A673 (cell line): ENCODE data around the gene LIMCH1. TPM values are rescaled to one million over a fixed set of nuclear protein-coding genes. Genes with fewer than 3 reads are reported as not detected.
"Not testable (repeated sequence)": the region's sequence is repeated elsewhere in the genome, so short reads cannot be mapped to it uniquely, and the experiment has no call there.

Experiments used
- BruUV-seq: library from RNA; stranded (reverse); fragments of 400-500 nt; replicated peaks from 2 replicates; lab custom pipeline; 2021; lab: Mats Ljungman, UMichigan
- CTCF ChIA-PET: fragments of 300-600 bp; sonication (Branson Sonifier 250); formaldehyde crosslinking; loops from one replicate; lab custom pipeline; 2022; ENCODE audit warnings: antibody characterized with exemption; lab: Charles Lee
- POLR2A ChIA-PET: fragments of 300-600 bp; sonication (Branson Sonifier 250); formaldehyde crosslinking; loops from one replicate; lab custom pipeline; 2022; ENCODE audit warnings: antibody characterized with exemption; ENCODE audit not compliant: low non-redundant PET; lab: Charles Lee
- DNase-seq: peaks from one replicate; pipeline ENCODE4 v3.0.0-alpha.2; 2015; ENCODE audit warnings: low spot score
- H3K27ac ChIP-seq: fragments of 200-600 bp; sonication (generic); 2 replicates; pipeline ENCODE4 v1.5.1; 2016; ENCODE audit warnings: mixed run types, low read depth, mild to moderate bottlenecking, mixed read lengths, antibody characterized with exemption, low read length; ENCODE audit not compliant: poor library complexity, severe bottlenecking
- H3K27me3 ChIP-seq: fragments of 200-600 bp; sonication (generic); replicated peaks from 2 replicates; pipeline ENCODE4 v1.6.1; 2017; ENCODE audit warnings: mixed run types, low read depth, mild to moderate bottlenecking, mixed read lengths, antibody characterized with exemption, low read length; ENCODE audit not compliant: insufficient read depth, poor library complexity
- H3K36me3 ChIP-seq: fragments of 200-600 bp; sonication (generic); 2 replicates; pipeline ENCODE4 v1.6.1; 2016; ENCODE audit warnings: mixed run types, mild to moderate bottlenecking, mixed read lengths, antibody characterized with exemption, low read length; ENCODE audit not compliant: insufficient read depth, poor library complexity, severe bottlenecking
- H3K4me1 ChIP-seq: fragments of 200-600 bp; sonication (generic); 2 replicates; pipeline ENCODE4 v1.6.1; 2017; ENCODE audit warnings: mixed run types, mild to moderate bottlenecking, mixed read lengths, antibody characterized with exemption, low read length; ENCODE audit not compliant: insufficient read depth, poor library complexity, severe bottlenecking
- H3K4me3 ChIP-seq: fragments of 200-600 bp; sonication (generic); 2 replicates; pipeline ENCODE4 v1.5.1; 2016; ENCODE audit warnings: low read depth, mixed run types, mild to moderate bottlenecking, mixed read lengths, low read length; ENCODE audit not compliant: poor library complexity, severe bottlenecking
- H3K9me3 ChIP-seq: fragments of 200-600 bp; sonication (generic); 2 replicates; pipeline ENCODE4 v1.6.1; 2016; ENCODE audit warnings: mixed run types, low read depth, mild to moderate bottlenecking, mixed read lengths, antibody characterized with exemption, low read length; ENCODE audit not compliant: poor library complexity, severe bottlenecking
- EZH2 ChIP-seq: fragments of 200-600 bp; sonication (generic); IDR thresholded peaks from 2 replicates; pipeline ENCODE4 v1.6.1; 2017; ENCODE audit warnings: borderline replicate concordance, low read depth, mild to moderate bottlenecking, mixed read lengths, antibody characterized with exemption, low read length; ENCODE audit not compliant: poor library complexity, severe bottlenecking
- intact Hi-C: fragments of 100-400 bp; cut with micrococcal nuclease; formaldehyde crosslinking; loops from one replicate; pipeline ENCODE4 v1.10.0; 2022; ENCODE audit not compliant: unreplicated experiment
- total RNA-seq: library from RNA; stranded (reverse); gene quantifications from 2 replicates; pipeline ENCODE4 v1.2.3, GENCODE V29; 2021
- TF ChIP-seq, protein P1 (sequence below): fragments of 300-800, 200-600 bp; sonication (generic); conservative IDR thresholded peaks from 2 replicates; pipeline ENCODE4 v1.5.1; 2017; ENCODE audit warnings: low read depth, mild to moderate bottlenecking, antibody characterized with exemption, low read length, moderate library complexity, mixed read lengths

Gene LIMCH1
- total RNA-seq, 1 experiment from 2014 or later: 4.0 TPM

GRCh38 chr4:41734371-41734770, 196.4 kb downstream of the LIMCH1 start:
- no peak for TF ChIP-seq EZH2
- TF ChIP-seq, protein P1, sequence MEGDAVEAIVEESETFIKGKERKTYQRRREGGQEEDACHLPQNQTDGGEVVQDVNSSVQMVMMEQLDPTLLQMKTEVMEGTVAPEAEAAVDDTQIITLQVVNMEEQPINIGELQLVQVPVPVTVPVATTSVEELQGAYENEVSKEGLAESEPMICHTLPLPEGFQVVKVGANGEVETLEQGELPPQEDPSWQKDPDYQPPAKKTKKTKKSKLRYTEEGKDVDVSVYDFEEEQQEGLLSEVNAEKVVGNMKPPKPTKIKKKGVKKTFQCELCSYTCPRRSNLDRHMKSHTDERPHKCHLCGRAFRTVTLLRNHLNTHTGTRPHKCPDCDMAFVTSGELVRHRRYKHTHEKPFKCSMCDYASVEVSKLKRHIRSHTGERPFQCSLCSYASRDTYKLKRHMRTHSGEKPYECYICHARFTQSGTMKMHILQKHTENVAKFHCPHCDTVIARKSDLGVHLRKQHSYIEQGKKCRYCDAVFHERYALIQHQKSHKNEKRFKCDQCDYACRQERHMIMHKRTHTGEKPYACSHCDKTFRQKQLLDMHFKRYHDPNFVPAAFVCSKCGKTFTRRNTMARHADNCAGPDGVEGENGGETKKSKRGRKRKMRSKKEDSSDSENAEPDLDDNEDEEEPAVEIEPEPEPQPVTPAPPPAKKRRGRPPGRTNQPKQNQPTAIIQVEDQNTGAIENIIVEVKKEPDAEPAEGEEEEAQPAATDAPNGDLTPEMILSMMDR: no peak
- intact Hi-C loops: no loop called here
- Histone ChIP-seq H3K27me3 (peaks cover 47% of the 10 kb centered on the region), H3K27ac (no peak overlapping the region), H3K4me3 (no peak overlapping the region), H3K9me3 (no peaks in the 10 kb centered on the region), H3K4me1 (no peaks in the 10 kb centered on the region), H3K36me3 (no peaks in the 10 kb centered on the region)
- ChIA-PET POLR2A (no interaction called here), CTCF (no interaction called here)
- DNase-seq: no peak
- no TSS peak for BruUV-seq

GRCh38 chr4:41737491-41737890, 199.5 kb downstream of the LIMCH1 start:
- POLR2A ChIA-PET, H3K4me1 ChIP-seq, H3K36me3 ChIP-seq, DNase-seq, BruUV-seq, H3K9me3 ChIP-seq, CTCF ChIA-PET, H3K4me3 ChIP-seq, intact Hi-C loops, H3K27ac ChIP-seq: not testable (repeated sequence)
- peaks cover 34% of the 10 kb centered on the region for H3K27me3 ChIP-seq

- no peaks in the 10 kb centered on the region for H3K36me3 ChIP-seq
- POLR2A ChIA-PET: no interaction called here
- no peak overlapping the region for H3K4me3 ChIP-seq
- BruUV-seq: no TSS peak
- H3K27ac ChIP-seq: no peak overlapping the region
- peaks cover 7% of the 10 kb centered on the region for H3K9me3 ChIP-seq
- TF ChIP-seq, protein P1: no peak
- TF ChIP-seq EZH2: no peak
- no peaks in the 10 kb centered on the region for H3K4me1 ChIP-seq
- CTCF ChIA-PET: no interaction called here
- intact Hi-C loops: no loop called here
- peaks cover 66% of the 10 kb centered on the region for H3K27me3 ChIP-seq
- DNase-seq: no peak
Observed at GRCh38 chr4:41741354-41741753, 203.4 kb downstream of the LIMCH1 start.

GRCh38 chr4:41744572-41745291, 206.8 kb downstream of the LIMCH1 start:
- intact Hi-C loops: no loop called here
- CTCF ChIA-PET: no interaction called here
- no peak overlapping the region for H3K27ac ChIP-seq
- TF ChIP-seq, protein P1: no peak
- TF ChIP-seq EZH2: peak; percentile 77
- no peak overlapping the region for H3K4me3 ChIP-seq
- no peaks in the 10 kb centered on the region for H3K36me3 ChIP-seq
- peaks cover 7% of the 10 kb centered on the region for H3K9me3 ChIP-seq
- POLR2A ChIA-PET: no interaction called here
- no peaks in the 10 kb centered on the region for H3K4me1 ChIP-seq
- BruUV-seq: no TSS peak
- H3K27me3 ChIP-seq: peaks cover 83% of the 10 kb centered on the region
- DNase-seq: no peak
